ENCODE data around the gene KRT85. TPM values are rescaled to one million over a fixed set of nuclear protein-coding genes. Genes with fewer than 3 reads are reported as not detected.

KRT85 gene
- total and polyA plus RNA-seq, 2 of the 4 experiments (the other 2 are of a cell fraction) = not detected

DNA sequence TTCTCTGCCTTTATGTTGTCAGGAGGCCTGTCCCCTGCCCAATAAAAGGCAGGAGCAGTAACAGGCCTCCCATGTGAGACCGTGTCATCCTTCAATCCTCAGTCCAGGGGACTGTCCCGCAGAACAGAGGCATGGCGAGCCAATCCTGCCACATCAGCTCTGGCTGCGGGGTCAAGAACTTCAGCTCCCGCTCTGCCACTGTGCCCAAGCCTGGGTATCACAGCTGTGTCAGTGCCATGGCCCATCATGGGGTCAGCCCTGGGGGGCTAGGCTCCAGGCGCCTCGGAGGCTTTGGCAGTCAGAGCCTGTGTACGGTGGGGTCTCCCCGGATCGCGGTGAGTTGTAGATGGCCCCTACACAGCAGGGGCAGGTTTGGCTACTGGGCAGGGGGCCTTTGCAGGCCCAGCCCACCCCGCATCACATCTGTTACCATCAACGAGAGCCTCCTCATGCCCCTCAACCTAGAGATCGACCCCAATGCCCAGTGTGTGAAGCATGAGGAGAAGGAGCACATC is 26.2 kb downstream of the KRT85 start:
- Histone ChIP-seq H3K27ac (ENCODE audit: insufficient read depth, low read length) (no peak overlapping the region), H2BK5ac (ENCODE audit: low read depth, low read length, poor library complexity, severe bottlenecking) (no peak overlapping the region), H2AK9ac (replicated peaks; ENCODE audit: low read depth, low read length, poor library complexity) (no peak overlapping the region), H4K20me1 (ENCODE audit: insufficient read depth, low read length) (no peaks in the 10 kb centered on the region), H3K18ac (ENCODE audit: low read depth, low read length) (no peak overlapping the region), H3K23ac (ENCODE audit: low read depth, low read length) (no peak overlapping the region), H2BK20ac (ENCODE audit: low read depth, low read length) (no peak overlapping the region), H3K4me3 (ENCODE audit: insufficient read depth, low read depth, low read length) (no peak overlapping the region), H3K4me2 (ENCODE audit: low read depth, low read length) (no peak overlapping the region), H4K5ac (ENCODE audit: low read depth, low read length) (no peak overlapping the region), H3K4me1 (ENCODE audit: control insufficient read depth, insufficient read depth, low read length) (no peaks in the 10 kb centered on the region), H3K27me3 (ENCODE audit: control insufficient read depth, insufficient read depth, low read length) (peaks cover 56% of the 10 kb centered on the region), H3K56ac (ENCODE audit: extremely low read depth, insufficient read depth, low read length) (no peak overlapping the region), H2BK15ac (ENCODE audit: low read depth, low read length) (no peak overlapping the region), H3K9ac (ENCODE audit: low read depth, low read length) (no peak overlapping the region), H4K8ac (ENCODE audit: low read depth in 2 of 2, low read length in 2 of 2) (no peak overlapping the region), H2BK120ac (ENCODE audit: low read depth, low read length) (no peak overlapping the region), H2AK5ac (ENCODE audit: low read depth, low read length) (no peak overlapping the region), H3K9me1 (ENCODE audit: insufficient read depth, low read length) (no peaks in the 10 kb centered on the region), H3K14ac (replicated peaks; ENCODE audit: low read depth, low read length) (no peak overlapping the region), H3K79me1 (ENCODE audit: low read depth in 1 of 2, low read length in 2 of 2) (no peaks in the 10 kb centered on the region), H3K9me3 (ENCODE audit: control insufficient read depth, insufficient read depth, low read length) (peaks cover 9% of the 10 kb centered on the region), H3K4ac (ENCODE audit: low read depth, low read length) (no peak overlapping the region), H4K91ac (ENCODE audit: insufficient read depth, low read depth, low read length) (no peak overlapping the region), H3K36me3 (ENCODE audit: control insufficient read depth, insufficient read depth, low read length) (no peaks in the 10 kb centered on the region), H2AFZ (replicated peaks; ENCODE audit: low read length, poor library complexity) (no peak overlapping the region)
- no TSS peak for BruUV-seq (replicated peaks)
- intact Hi-C loops (cut with micrococcal nuclease) = no loop called here
- TF ChIP-seq MAFK (IDR thresholded peaks at IDR 0.05; ENCODE audit: low read depth, low read length) (no peak), POLR2A (IDR thresholded peaks at IDR 0.05; ENCODE audit: low read depth, low read length) (no peak), CHD1 (IDR thresholded peaks at IDR 0.05; ENCODE audit: low read depth, low read length) (no peak), RCOR1 (IDR thresholded peaks at IDR 0.05; ENCODE audit: insufficient replicate concordance, low read length) (no peak)
- no peak for DNase-seq
- WGBS, 2 experiments (ENCODE audit: extremely low coverage in 2 of 2, insufficient read length in 1 of 2) = 87% methylated on average over 8 of the region's 14 CpGs; no CpG with 5 or more reads in 1 of the 2 experiments
- dilution Hi-C loops (cut with HindIII; ENCODE audit: low sequenced_read_pairs, unreplicated experiment) = no loop called here
- ATAC-seq (ENCODE audit: low read depth) = no peak
- in situ Hi-C loops (cut with MboI; ENCODE audit: low sequenced_read_pairs) = no loop called here
- ChIA-PET CTCF (no interaction called here), POLR2A (ENCODE audit: unreplicated experiment) (no interaction called here)
